ENCODE measurements around the gene ESYT2.

DNA sequence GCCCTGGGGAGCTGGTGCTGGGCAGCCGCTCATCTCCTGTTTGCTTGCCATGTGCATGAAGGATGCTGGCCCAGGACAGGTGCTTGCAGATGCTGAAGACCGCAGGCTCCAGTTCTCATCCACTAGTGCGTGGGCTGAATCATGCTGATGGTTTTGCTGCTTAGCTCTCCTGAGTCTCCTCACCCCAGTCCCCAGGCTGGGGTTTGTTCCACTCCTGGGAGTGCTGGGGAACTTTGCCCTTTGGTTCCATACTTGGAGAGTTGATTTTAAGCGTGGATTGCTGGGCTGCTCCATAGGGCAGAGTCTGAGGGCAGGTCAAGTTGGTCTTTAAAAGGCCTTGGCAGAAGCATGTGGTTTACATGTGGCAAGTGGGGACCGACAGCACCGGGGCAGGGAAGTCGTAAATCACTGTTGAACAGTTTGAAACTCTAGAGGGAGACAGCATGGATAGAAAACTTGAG is 36.2 kb upstream of the ESYT2 start:
- TF ChIP-seq POLR2AphosphoS5 (IDR thresholded peaks at IDR 0.05; ENCODE audit: low read depth, low read length) (no peak), TAF1 (IDR thresholded peaks at IDR 0.05; ENCODE audit: borderline replicate concordance, low read depth, low read length) (no peak), POLR2A (IDR thresholded peaks at IDR 0.05; ENCODE audit: low read depth, low read length) (no peak)
